Measurements from ENCODE around the gene SMLR1.

DNA sequence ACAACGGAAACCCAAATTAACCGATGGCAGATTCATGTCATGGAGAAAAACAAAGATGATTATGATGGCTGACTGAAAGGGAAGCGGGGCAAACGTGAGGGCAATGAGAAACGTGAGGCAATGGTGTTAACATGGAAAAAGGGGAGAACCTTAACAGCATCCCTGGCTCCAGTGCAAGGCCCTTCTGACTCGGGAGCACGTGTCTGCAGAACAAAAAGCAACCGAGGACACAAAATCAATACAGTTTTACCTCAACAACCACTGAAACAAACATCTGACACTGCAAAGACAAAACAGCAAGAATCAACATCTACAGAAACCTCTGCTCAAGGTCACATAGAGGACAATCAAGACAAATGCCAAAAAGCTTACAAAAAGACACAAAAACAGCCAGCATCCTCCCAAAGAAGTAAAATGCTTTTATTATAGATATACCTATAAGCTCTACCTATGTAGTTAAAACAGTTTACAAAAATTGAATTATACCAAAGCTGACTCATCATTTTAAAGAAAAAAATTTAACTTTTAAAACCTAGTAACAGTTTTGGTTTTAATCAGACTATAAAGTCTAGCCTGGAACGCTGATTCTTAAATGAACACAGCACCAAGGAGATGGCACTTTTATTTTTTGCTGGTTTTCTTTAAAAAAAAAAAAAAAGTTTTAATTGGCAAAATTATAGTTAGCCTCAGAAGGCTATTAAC, 43.1 kb downstream of the SMLR1 start:
- TF ChIP-seq, protein P1, sequence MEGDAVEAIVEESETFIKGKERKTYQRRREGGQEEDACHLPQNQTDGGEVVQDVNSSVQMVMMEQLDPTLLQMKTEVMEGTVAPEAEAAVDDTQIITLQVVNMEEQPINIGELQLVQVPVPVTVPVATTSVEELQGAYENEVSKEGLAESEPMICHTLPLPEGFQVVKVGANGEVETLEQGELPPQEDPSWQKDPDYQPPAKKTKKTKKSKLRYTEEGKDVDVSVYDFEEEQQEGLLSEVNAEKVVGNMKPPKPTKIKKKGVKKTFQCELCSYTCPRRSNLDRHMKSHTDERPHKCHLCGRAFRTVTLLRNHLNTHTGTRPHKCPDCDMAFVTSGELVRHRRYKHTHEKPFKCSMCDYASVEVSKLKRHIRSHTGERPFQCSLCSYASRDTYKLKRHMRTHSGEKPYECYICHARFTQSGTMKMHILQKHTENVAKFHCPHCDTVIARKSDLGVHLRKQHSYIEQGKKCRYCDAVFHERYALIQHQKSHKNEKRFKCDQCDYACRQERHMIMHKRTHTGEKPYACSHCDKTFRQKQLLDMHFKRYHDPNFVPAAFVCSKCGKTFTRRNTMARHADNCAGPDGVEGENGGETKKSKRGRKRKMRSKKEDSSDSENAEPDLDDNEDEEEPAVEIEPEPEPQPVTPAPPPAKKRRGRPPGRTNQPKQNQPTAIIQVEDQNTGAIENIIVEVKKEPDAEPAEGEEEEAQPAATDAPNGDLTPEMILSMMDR (IDR thresholded peaks at IDR 0.05; ENCODE audit: low read depth, low read length), result no peak
- TF ChIP-seq POLR2A (IDR thresholded peaks at IDR 0.05; ENCODE audit: extremely low read depth, insufficient read length), result no peak
- TF ChIP-seq MYC (IDR thresholded peaks at IDR 0.05; ENCODE audit: low read depth, low read length), result no peak
- TF ChIP-seq, protein P2, sequence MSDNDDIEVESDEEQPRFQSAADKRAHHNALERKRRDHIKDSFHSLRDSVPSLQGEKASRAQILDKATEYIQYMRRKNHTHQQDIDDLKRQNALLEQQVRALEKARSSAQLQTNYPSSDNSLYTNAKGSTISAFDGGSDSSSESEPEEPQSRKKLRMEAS (IDR thresholded peaks at IDR 0.05; ENCODE audit: low read depth, low read length), result no peak
